HG03095 (cell line): ENCODE data around the gene C3orf20.

Experiments used
- ATAC-seq: cut with Tn5 transposase; IDR thresholded peaks from one replicate; pipeline ENCODE4 v1.9.1; 2021; ENCODE audit warnings: moderate library complexity; ENCODE audit not compliant: unreplicated experiment

C3orf20 gene

DNA sequence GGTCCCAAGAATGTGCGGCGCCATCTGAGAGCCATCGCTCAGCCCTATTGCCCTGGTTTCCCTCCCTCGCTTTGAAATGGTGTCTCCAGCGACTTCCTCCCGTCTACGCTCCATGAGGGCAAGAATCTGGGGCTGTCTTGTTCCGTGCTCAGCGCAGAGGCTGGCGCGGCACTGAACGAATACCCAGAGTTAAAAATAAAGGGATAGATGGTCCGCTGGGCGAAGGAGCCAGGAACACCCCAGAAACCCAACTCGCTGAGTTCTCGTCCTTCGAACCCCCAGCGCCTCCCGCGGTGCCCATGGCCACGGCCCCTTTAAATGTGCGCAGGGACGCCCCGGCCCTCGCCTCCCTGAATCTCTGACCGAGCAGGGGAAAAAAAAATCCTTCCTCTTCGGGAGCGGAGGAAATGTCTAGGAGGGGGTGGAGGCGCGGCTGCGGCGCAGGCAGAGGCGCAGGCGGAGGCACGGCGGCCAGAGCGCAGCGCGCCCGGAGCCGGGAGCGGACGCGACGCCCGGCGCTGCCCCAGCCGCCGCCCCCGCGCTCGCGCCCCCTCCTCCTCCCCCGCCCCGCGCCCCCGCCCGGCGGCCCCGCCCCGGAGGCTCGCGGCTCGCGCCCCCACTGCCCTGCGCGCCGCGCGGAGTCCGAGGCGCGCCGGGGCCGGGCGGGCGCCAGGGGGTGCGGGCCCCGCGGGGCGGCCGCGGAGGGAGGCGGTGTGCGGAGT lies 135.3 kb downstream of the C3orf20 start:
- no peak for ATAC-seq

- ATAC-seq, result no peak
Observed at GRCh38 chr3:14810801-14811661, 136.1 kb downstream of the C3orf20 start.

DNA sequence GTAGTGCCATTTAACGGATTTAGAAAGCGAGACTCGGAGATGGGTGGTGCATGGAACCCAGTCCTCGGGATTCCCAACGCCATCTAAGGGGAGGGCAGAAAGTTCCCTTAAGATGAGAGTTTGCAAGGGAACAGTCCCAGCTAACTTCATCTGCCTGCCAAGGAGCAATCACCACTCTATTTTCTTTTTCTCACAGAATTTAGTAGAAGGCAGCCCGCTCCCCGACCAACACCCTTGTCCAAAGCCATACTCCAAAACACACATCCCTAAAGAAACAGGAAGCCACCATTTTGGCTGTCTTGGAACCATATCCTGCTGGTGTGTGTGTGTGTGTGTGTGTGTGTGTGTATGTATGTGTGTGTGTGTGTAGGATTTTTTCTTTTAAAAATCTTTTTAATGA lies 136.7 kb downstream of the C3orf20 start:
- ATAC-seq, result no peak

- ATAC-seq, result no peak
Observed at GRCh38 chr3:14812196-14812790, 137.4 kb downstream of the C3orf20 start.

- ATAC-seq, result no peak
Observed at GRCh38 chr3:14814411-14814871, 139.5 kb downstream of the C3orf20 start.

DNA sequence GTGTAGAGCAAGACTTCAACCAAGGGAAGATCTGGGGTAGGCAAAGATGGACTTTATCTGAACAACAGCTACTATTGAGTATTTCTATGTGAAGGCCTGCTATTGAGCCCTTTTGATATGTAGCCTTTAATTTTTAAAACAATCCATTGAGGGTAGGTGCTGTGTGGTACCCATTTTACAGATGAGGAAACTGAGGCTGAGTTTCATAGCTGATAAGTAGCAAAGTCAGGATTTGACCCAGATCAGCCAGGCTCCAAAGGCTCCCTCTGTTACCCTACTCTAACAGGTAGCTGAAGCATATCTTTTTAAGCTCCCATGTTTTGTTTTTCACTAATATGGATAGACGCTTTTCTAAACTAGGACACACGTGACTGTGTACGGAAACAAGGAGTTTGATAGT lies 141.4 kb downstream of the C3orf20 start:
- no peak for ATAC-seq

- ATAC-seq, result no peak
Observed at GRCh38 chr3:14818804-14819500, 144.0 kb downstream of the C3orf20 start, which contains the start of gene FGD5. FGD5 (plus strand) TSS chr3:14818962; CDS start chr3:14819072, 110 bp downstream.

DNA sequence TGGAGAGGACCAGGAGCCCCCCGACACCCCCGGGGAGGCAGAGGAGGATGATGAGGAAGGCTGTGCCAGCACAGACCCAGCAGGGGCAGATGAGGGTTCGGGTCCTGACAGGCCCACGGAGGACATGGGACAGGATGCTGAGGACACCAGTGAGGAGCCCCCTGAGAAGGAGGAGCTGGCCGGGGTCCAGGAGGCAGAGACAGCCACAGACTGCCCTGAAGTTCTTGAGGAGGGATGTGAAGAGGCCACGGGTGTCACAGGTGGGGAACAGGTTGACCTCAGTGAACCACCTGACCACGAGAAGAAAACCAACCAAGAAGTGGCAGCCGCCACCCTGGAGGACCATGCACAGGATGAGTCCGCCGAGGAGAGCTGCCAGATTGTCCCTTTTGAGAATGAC lies 144.7 kb downstream of the C3orf20 start:
- no peak for ATAC-seq

DNA sequence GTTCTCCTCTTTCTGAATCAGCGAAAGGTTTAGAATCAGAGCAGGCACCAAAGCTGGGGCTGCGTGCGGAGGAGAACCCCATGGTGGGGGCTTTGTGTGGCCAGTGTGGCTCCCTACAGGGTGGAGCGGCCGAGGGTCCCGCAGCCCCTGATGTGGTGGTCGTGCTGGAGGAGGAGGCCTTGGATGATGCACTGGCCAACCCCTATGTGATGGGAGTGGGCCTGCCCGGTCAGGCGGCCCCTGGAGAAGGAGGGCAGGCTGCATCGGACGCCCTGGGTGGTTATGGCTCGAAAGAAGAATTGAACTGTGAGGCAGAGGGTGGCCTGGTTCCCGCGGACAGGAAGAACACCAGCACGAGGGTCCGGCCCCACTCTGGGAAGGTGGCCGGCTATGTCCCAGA lies 145.2 kb downstream of the C3orf20 start:
- no peak for ATAC-seq

GRCh38 chr3:14821151-14821550 lies 146.2 kb downstream of the C3orf20 start:
- no peak for ATAC-seq

DNA sequence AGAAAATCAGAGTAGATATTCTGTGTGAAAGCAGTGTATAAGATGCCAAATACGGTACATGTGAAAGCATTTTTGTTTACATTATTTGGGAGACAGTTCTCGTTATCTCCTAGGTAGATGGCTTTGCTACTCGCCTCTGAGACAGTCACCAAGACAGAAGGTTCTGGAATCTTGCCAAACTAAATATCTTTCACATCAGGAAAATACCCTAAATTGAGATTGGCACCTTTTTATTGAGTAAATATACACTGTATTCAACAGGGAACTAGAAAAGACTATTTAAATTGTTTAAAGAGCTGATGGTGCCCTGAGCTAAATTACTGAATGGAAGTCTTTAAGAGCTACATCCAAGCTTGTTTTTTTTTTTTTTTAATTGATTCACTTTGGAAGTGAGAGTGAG lies 147.2 kb downstream of the C3orf20 start:
- no peak for ATAC-seq
